OCI-LY7 (cell line): ENCODE results near the gene C6orf132. TPM values are rescaled to one million over a fixed set of nuclear protein-coding genes. Genes with fewer than 3 reads are reported as not detected.

Source experiments
- BruUV-seq: library from RNA; stranded (reverse); fragments of 400-500 nt; replicated peaks from 2 replicates; lab custom pipeline; 2021; lab: Mats Ljungman, UMichigan
- CTCF ChIA-PET: fragments of 300-600 bp; sonication (Branson Sonifier 250); formaldehyde crosslinking; loops from one replicate; lab custom pipeline; 2022; ENCODE audit warnings: antibody characterized with exemption; ENCODE audit not compliant: unreplicated experiment; lab: Charles Lee
- POLR2A ChIA-PET: fragments of 300-600 bp; sonication (Branson Sonifier 250); formaldehyde crosslinking; loops from one replicate; lab custom pipeline; 2022; ENCODE audit warnings: antibody characterized with exemption; lab: Charles Lee
- DNase-seq: peaks from one replicate; pipeline ENCODE4 v3.0.0-alpha.2; 2015; ENCODE audit warnings: low spot score
- H2AFZ ChIP-seq: fragments of 200-600 bp; sonication (generic), shearing (Covaris generic); 2 replicates; pipeline ENCODE4 v1.6.1; 2014; ENCODE audit warnings: mild to moderate bottlenecking, antibody characterized with exemption, low read length, moderate library complexity
- H3K27ac ChIP-seq: fragments of 200-600 bp; sonication (generic); 2 replicates; pipeline ENCODE4 v1.5.1; 2014; ENCODE audit warnings: mixed run types, low read depth, mild to moderate bottlenecking, moderate library complexity, low read length, inconsistent platforms; ENCODE audit not compliant: poor library complexity, severe bottlenecking
- H3K36me3 ChIP-seq: fragments of 200-600 bp; sonication (generic); 2 replicates; pipeline ENCODE4 v1.6.1; 2014; ENCODE audit warnings: mild to moderate bottlenecking, antibody characterized with exemption, low read length, moderate library complexity, mixed read lengths; ENCODE audit not compliant: insufficient read depth
- H3K4me1 ChIP-seq: fragments of 200-600 bp; sonication (generic); 2 replicates; pipeline ENCODE4 v1.5.1; 2014; ENCODE audit warnings: mild to moderate bottlenecking, low read length; ENCODE audit not compliant: insufficient read depth, poor library complexity, severe bottlenecking
- H3K4me2 ChIP-seq: fragments of 200-600 bp; sonication (generic); 2 replicates; pipeline ENCODE4 v1.6.1; 2014; ENCODE audit warnings: mild to moderate bottlenecking, low read length
- H3K4me3 ChIP-seq: fragments of 200-600 bp; sonication (generic); 2 replicates; pipeline ENCODE4 v1.5.1; 2014; ENCODE audit warnings: mild to moderate bottlenecking, low read depth, low read length; ENCODE audit not compliant: poor library complexity, severe bottlenecking
- H3K79me2 ChIP-seq: fragments of 200-600 bp; sonication (generic); 2 replicates; pipeline ENCODE4 v1.6.1; 2016; ENCODE audit warnings: low read depth, mild to moderate bottlenecking, low read length, moderate library complexity, mixed read lengths; ENCODE audit not compliant: insufficient read depth
- H3K9me2 ChIP-seq: fragments of 200-600 bp; sonication (generic); 2 replicates; pipeline ENCODE4 v1.6.1; 2016; ENCODE audit warnings: mild to moderate bottlenecking, low read length, mixed read lengths; ENCODE audit not compliant: insufficient read depth
- H3K9me3 ChIP-seq: fragments of 200-600 bp; sonication (generic); 2 replicates; pipeline ENCODE4 v1.6.1; 2014; ENCODE audit warnings: mild to moderate bottlenecking, mixed run types, low read length, mixed read lengths
- H4K20me1 ChIP-seq: fragments of 200-600 bp; sonication (generic); 2 replicates; pipeline ENCODE4 v1.6.1; 2014; ENCODE audit warnings: mild to moderate bottlenecking, antibody characterized with exemption, low read length, moderate library complexity, mixed read lengths; ENCODE audit not compliant: insufficient read depth
- EZH2phosphoT487 ChIP-seq: fragments of 200-600 bp; sonication (generic); IDR thresholded peaks from 2 replicates; pipeline ENCODE4 v1.6.1; 2018; ENCODE audit warnings: low read depth, borderline replicate concordance, mild to moderate bottlenecking, mixed run types, antibody characterized with exemption, low read length, moderate library complexity, mixed read lengths
- intact Hi-C: fragments of 100-400 bp; cut with micrococcal nuclease; formaldehyde crosslinking; loops from one replicate; pipeline ENCODE4 v1.10.0; 2022; ENCODE audit not compliant: unreplicated experiment
- total RNA-seq, 2 experiments: library from RNA; depleted of rRNA in 1 of 2; stranded (reverse); fragments of >200 nt in 1 of 2; shearing (Covaris generic) in 1 of 2; gene quantifications; 2 replicates each; pipeline ENCODE4 v1.2.3, GENCODE V29; 2014 to 2022
- TF ChIP-seq, protein P1 (sequence below): fragments of 200-600 bp; sonication (generic); conservative IDR thresholded peaks from 2 replicates; pipeline ENCODE4 v1.5.1; 2014; ENCODE audit warnings: mild to moderate bottlenecking, antibody characterized with exemption, low read length, moderate library complexity, mixed read lengths

C6orf132 gene
- total RNA-seq, 2 experiments from 2014 or later = 0.03 TPM; not detected in 1

DNA sequence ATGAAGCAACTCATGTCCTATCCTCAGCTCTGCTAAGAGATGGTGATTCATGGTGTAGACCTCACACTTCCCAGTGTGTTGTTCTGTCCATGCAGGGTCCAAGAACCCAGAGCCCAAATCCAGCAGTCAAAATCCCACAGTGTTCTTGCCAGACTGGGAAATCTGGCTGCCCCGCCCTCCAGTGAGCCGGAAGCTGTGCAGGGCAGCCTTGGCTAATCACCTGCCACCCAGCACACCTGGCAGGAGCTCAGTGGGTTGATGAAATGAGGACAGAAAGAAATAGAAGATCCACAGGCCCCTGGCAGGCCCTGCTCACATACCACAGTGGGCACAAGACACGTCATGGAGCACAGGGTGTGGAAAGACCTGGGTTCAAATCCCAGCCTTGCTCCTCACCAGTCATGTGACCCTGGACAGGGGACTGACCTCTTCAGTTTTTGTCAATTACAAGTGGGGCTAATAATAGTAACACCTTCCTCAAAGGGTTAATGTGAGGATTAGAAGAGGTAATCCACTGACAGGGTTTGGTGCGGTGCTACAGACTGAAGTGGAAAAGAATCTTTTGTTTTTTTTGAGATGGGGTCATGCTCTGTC, 17.1 kb upstream of the C6orf132 start:
- POLR2A ChIA-PET = no interaction called here
- Histone ChIP-seq H3K9me2 (no peaks in the 10 kb centered on the region), H2AFZ (no peak overlapping the region), H3K36me3 (no peaks in the 10 kb centered on the region), H3K4me2 (no peak overlapping the region), H3K4me3 (no peak overlapping the region), H3K4me1 (no peaks in the 10 kb centered on the region), H4K20me1 (no peaks in the 10 kb centered on the region; the same call in 1 of the 2 replicates), H3K79me2 (no peaks in the 10 kb centered on the region), H3K27ac (no peak overlapping the region), H3K9me3 (no peaks in the 10 kb centered on the region)
- DNase-seq = no peak
- intact Hi-C loops = loop anchor here (10.0 kb wide), 1 partner anchor 555 kb away; no protein-coding TSS in a partner anchor
- no TSS peak for BruUV-seq
- CTCF ChIA-PET = no interaction called here
- no peak for TF ChIP-seq EZH2phosphoT487
- TF ChIP-seq, protein P1, sequence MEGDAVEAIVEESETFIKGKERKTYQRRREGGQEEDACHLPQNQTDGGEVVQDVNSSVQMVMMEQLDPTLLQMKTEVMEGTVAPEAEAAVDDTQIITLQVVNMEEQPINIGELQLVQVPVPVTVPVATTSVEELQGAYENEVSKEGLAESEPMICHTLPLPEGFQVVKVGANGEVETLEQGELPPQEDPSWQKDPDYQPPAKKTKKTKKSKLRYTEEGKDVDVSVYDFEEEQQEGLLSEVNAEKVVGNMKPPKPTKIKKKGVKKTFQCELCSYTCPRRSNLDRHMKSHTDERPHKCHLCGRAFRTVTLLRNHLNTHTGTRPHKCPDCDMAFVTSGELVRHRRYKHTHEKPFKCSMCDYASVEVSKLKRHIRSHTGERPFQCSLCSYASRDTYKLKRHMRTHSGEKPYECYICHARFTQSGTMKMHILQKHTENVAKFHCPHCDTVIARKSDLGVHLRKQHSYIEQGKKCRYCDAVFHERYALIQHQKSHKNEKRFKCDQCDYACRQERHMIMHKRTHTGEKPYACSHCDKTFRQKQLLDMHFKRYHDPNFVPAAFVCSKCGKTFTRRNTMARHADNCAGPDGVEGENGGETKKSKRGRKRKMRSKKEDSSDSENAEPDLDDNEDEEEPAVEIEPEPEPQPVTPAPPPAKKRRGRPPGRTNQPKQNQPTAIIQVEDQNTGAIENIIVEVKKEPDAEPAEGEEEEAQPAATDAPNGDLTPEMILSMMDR = no peak

DNA sequence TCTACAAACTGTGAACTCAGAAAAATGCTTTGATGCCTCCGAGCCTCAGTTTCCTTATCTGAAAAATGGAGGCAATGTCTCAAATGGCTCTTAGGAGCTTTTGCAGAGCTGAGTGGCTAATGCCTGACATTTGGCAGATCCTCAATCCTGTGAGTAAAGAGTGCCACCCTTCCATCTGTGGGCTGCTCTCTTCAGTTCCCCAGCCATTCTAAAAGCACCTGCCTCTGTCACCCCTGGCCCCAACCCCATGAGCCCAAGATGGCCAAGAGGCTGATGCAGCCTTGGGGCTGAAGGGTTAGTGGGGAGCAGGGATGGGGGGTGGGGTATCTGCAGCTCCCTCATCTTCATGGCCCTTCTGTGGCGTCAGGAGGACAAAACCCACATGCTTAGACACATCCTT, 16.2 kb upstream of the C6orf132 start:
- no peak for TF ChIP-seq EZH2phosphoT487
- TF ChIP-seq, protein P1 = no peak
- H3K27ac ChIP-seq = no peak overlapping the region
- H3K4me1 ChIP-seq = no peaks in the 10 kb centered on the region
- H2AFZ ChIP-seq = no peak overlapping the region
- H4K20me1 ChIP-seq = no peaks in the 10 kb centered on the region; the same call in 1 of the 2 replicates
- no peak for DNase-seq
- ChIA-PET POLR2A (no interaction called here), CTCF (no interaction called here)
- no TSS peak for BruUV-seq
- H3K9me2 ChIP-seq = no peaks in the 10 kb centered on the region
- no peak overlapping the region for H3K4me2 ChIP-seq
- H3K79me2 ChIP-seq = no peaks in the 10 kb centered on the region
- H3K36me3 ChIP-seq = no peaks in the 10 kb centered on the region
- no peak overlapping the region for H3K4me3 ChIP-seq
- no peaks in the 10 kb centered on the region for H3K9me3 ChIP-seq
- intact Hi-C loops = no loop called here

DNA sequence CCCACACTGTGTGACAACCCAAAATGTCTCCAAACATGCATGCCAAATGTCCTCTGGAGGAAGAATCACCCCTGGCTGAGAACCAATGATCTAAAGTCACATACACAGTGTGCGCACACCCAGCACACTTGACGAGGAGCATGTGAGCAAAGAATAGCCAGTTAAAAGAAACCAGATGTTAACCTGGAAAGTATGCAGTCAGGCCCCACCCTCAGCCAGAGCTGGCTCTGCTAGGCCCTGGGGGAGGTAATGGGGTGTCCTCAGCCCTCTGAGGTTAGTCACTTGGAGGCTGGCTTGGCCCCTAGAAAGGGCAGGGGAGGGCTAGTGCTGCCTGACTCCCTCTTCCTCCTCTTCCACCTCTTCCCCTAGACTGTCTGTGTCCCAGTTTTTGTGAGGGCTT, 15.6 kb upstream of the C6orf132 start:
- no peak overlapping the region for H3K27ac ChIP-seq
- no peak for TF ChIP-seq EZH2phosphoT487
- TF ChIP-seq, protein P1 = no peak
- ChIA-PET POLR2A (no interaction called here), CTCF (no interaction called here)
- BruUV-seq = no TSS peak
- H3K4me3 ChIP-seq = no peak overlapping the region
- intact Hi-C loops = no loop called here
- H4K20me1 ChIP-seq = no peaks in the 10 kb centered on the region; the same call in 1 of the 2 replicates
- DNase-seq = no peak
- H3K9me2 ChIP-seq = no peaks in the 10 kb centered on the region
- H3K4me2 ChIP-seq = no peak overlapping the region
- no peaks in the 10 kb centered on the region for H3K79me2 ChIP-seq
- H3K9me3 ChIP-seq = no peaks in the 10 kb centered on the region
- no peaks in the 10 kb centered on the region for H3K36me3 ChIP-seq
- H2AFZ ChIP-seq = no peak overlapping the region
- H3K4me1 ChIP-seq = no peaks in the 10 kb centered on the region
